KBM-7 (cell line): Measurements from ENCODE around the gene RAP1B.
"Not testable (repeated sequence)": the region's sequence is repeated elsewhere in the genome, so short reads cannot be mapped to it uniquely, and the experiment has no call there.

Experiments
- DNase-seq: peaks from one replicate; pipeline ENCODE4 v3.0.0-alpha.2; 2015
- in situ Hi-C: fragments of 300-500 bp; cut with MboI; formaldehyde crosslinking; loops from 2 replicates; pipeline ENCODE4 v1.14.3; 2020; ENCODE audit warnings: low sequenced_read_pairs, low pct_unique_long_range_greater_than_20kb, mixed read lengths

RAP1B gene

GRCh38 chr12:68630050-68630449, 19.4 kb downstream of the RAP1B start:
- in situ Hi-C loops: no loop called here

GRCh38 chr12:68630598-68630997, 19.9 kb downstream of the RAP1B start:
- no peak for DNase-seq
- in situ Hi-C loops: no loop called here

More at GRCh38 chr12:68630050-68630449, 19.4 kb downstream of the RAP1B start:
- no peak for DNase-seq

- DNase-seq: no peak
- in situ Hi-C loops: no loop called here
Measured at GRCh38 chr12:68631227-68631626, 20.5 kb downstream of the RAP1B start.

- in situ Hi-C loops: no loop called here
Measured at GRCh38 chr12:68632486-68632885, 21.8 kb downstream of the RAP1B start.

GRCh38 chr12:68633614-68634558, 23.2 kb downstream of the RAP1B start:
- in situ Hi-C loops: no loop called here
- DNase-seq: peak; percentile 25

More at GRCh38 chr12:68632486-68632885, 21.8 kb downstream of the RAP1B start:
- DNase-seq: no peak

GRCh38 chr12:68636268-68636667, 25.6 kb downstream of the RAP1B start:
- in situ Hi-C loops: no loop called here
- DNase-seq: no peak

- DNase-seq, in situ Hi-C loops: not testable (repeated sequence)
Measured at GRCh38 chr12:68637439-68637838, 26.7 kb downstream of the RAP1B start.

GRCh38 chr12:68638171-68638570, 27.5 kb downstream of the RAP1B start:
- no peak for DNase-seq
- in situ Hi-C loops: no loop called here

GRCh38 chr12:68638721-68639395, 28.2 kb downstream of the RAP1B start:
- DNase-seq: no peak
- in situ Hi-C loops: no loop called here

GRCh38 chr12:68639396-68639767, 28.7 kb downstream of the RAP1B start:
- in situ Hi-C loops: no loop called here
- DNase-seq: no peak

- in situ Hi-C loops: no loop called here
- no peak for DNase-seq
Measured at GRCh38 chr12:68641138-68641537, 30.4 kb downstream of the RAP1B start.

GRCh38 chr12:68646484-68646883, 35.8 kb downstream of the RAP1B start:
- no peak for DNase-seq
- in situ Hi-C loops: no loop called here

GRCh38 chr12:68647507-68647906, 36.8 kb downstream of the RAP1B start:
- DNase-seq: no peak
- in situ Hi-C loops: no loop called here

GRCh38 chr12:68648179-68648578, 37.5 kb downstream of the RAP1B start:
- no peak for DNase-seq
- in situ Hi-C loops: no loop called here

- in situ Hi-C loops: no loop called here
- no peak for DNase-seq
Measured at GRCh38 chr12:68665016-68665569, 54.4 kb downstream of the RAP1B start.

- DNase-seq: peak; percentile 43
- in situ Hi-C loops: no loop called here
Measured at GRCh38 chr12:68667291-68667690, 56.6 kb downstream of the RAP1B start.

GRCh38 chr12:68667896-68668295, 57.2 kb downstream of the RAP1B start:
- no peak for DNase-seq
- in situ Hi-C loops: no loop called here

- in situ Hi-C loops: no loop called here
- DNase-seq: no peak
Measured at GRCh38 chr12:68671179-68671578, 60.5 kb downstream of the RAP1B start.

GRCh38 chr12:68673788-68674187, 63.1 kb downstream of the RAP1B start:
- peak; percentile 36 for DNase-seq
- in situ Hi-C loops: no loop called here

GRCh38 chr12:68674376-68674775, 63.7 kb downstream of the RAP1B start:
- DNase-seq: no peak
- in situ Hi-C loops: no loop called here
